Activated T-cell treated with anti-CD3 and anti-CD28 coated beads, Interleukin-2, amount 50 U/mL, for 4 hours (primary cell): ENCODE results near the gene FXN. TPM values are rescaled to one million over a fixed set of nuclear protein-coding genes. Genes with fewer than 3 reads are reported as not detected.

Experiments used
- ATAC-seq, 2 donors: fragments of 200-7000 bp; cut with Tn5 transposase; one replicate each; pipeline ENCODE4 v1.10.0; 2021
- DNase-seq: peaks from one replicate; pipeline ENCODE4 v3.0.0-alpha.2; 2020
- H3K27me3 Mint-ChIP-seq: one replicate; pipeline ENCODE4 v1.8.0; 2021; ENCODE audit warnings: low read depth, mixed read lengths
- H3K36me3 Mint-ChIP-seq: one replicate; pipeline ENCODE4 v1.8.0; 2022; ENCODE audit warnings: mixed read lengths; ENCODE audit not compliant: insufficient read depth
- H3K4me1 Mint-ChIP-seq: one replicate; pipeline ENCODE4 v1.8.0; 2021; ENCODE audit warnings: low read depth, mixed read lengths
- H3K4me3 Mint-ChIP-seq: one replicate; pipeline ENCODE4 v1.8.0; 2021; ENCODE audit warnings: mild to moderate bottlenecking, moderate library complexity, mixed read lengths
- H3K9me3 Mint-ChIP-seq: one replicate; pipeline ENCODE4 v1.8.0; 2021; ENCODE audit warnings: mixed read lengths
- total RNA-seq, 3 donors: library from RNA; stranded (reverse); gene quantifications; one replicate each; pipeline ENCODE4 v1.2.1, GENCODE V29; 2021

The FXN gene
- total RNA-seq, 3 donors from 2014 or later, result 46.4 to 49.4 (median 46.7) TPM

DNA sequence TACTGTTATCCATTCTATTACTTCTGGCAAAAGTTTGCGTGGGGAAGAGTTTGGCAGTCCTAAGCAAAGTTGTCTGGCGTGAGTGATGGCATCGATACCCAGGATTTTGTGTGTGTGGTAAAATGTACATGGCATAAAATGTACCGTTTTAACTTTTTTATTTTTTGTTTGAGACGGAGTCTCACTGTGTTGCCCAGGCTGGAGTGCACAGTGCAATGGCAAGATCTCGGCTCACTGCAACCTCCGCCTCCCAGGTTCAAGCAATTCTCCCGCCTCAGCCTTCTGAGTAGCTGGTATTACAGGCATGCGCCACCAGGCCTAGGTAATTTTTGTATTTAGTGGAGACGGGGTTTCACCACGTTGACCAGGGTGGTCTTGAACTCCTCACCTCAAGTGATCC, 83.1 kb downstream of the FXN start:
- Mint-ChIP-seq H3K9me3 (no peaks in the 10 kb centered on the region), H3K4me3 (no peak overlapping the region), H3K36me3 (no peaks in the 10 kb centered on the region), H3K27me3 (no peaks in the 10 kb centered on the region), H3K4me1 (peaks cover 14% of the 10 kb centered on the region)
- ATAC-seq (no peak), DNase-seq (no peak)

DNA sequence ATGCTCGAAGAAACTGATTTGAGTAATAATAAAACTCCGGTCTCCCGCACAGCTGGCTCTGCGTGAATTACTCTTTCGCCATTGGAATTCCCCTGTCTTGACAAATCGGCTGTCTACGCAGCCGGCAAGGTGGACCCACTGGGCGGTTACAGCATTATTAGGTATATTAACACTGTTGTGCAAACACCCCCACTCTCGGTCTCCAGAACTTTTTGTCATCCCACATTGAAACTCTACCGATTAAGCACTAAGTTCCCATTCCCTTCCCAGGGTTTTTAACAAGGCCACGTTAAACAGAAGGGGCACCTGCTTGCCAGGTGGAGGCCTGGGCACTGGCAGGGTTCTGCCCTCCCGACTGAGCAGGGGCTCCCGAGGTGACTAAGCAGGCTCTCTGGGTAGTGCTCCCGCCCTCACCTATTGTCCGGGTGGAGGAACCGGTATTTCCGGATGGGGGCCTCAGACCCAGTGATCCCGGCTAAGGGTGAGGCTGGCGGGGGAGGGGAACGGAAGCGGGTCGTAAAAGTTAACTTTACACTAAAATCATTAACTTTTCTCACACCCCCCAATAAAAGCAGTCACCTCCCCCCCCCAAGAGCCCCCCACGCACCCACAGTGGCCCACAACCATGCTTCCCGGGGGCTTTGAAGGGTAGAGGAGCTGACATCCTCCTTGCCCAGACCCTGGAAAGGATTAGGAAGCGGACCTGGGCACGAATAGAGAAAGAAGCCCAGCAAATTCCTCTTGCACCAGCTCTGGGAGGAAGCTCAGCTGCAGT, 85.0 kb downstream of the FXN start:
- Mint-ChIP-seq H3K27me3 (no peaks in the 10 kb centered on the region), H3K4me1 (peaks cover 14% of the 10 kb centered on the region), H3K9me3 (no peaks in the 10 kb centered on the region), H3K36me3 (no peaks in the 10 kb centered on the region), H3K4me3 (peak overlapping the region; percentile 89)
- DNase-seq, result no peak
- no peak for ATAC-seq

DNA sequence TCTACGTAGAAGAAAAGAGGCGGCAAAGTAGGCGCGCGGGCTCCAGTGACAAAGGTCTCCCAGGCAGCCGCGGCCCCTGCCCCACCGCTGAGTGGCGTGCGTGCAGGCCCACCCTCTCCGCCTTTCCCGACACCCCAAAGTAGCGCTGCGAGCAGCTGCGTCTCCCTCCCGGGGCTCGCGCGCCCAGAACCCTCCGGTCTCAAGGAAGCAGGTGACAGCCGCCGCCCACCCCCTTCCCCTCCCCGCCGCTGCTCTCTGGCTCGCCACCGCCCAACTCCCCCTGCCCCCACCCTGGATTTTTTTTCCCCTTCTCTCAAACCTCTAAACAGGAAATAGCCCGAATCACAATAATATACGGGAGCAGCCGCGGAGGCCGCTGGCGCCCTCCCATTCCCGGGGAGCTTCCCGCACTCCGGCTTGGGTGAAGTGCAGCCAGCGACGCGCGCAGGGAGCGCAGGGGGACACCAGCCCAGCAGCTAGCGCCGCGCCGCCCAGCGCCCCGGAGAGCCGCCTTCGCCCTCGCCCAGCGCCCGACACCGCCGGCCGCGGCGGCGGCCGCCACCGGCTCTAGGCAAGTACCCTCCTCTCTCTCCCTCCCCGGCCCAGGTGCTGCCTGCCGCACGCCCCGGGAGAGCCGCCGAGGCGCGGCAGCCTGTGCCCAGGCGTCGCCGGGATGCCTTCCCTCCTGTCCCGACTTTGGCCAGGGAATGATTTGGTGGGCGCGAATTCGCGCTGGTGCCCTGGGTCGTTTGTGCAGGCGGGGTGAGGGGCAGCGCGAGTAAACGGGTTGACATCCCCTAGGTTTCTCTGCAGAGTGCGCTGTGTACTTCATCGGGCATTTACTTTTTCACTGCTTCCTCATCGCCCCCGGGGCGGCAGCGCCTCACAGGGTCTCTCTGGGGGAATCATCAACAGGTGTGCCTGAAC, 85.9 kb downstream of the FXN start:
- H3K36me3 Mint-ChIP-seq, result no peaks in the 10 kb centered on the region
- ATAC-seq (peak; percentile 70 to 74), DNase-seq (peak; percentile 6)
- H3K4me1 Mint-ChIP-seq, result peaks cover 14% of the 10 kb centered on the region
- peak overlapping the region; percentile 89 for H3K4me3 Mint-ChIP-seq
- H3K27me3 Mint-ChIP-seq, result no peaks in the 10 kb centered on the region
- no peaks in the 10 kb centered on the region for H3K9me3 Mint-ChIP-seq

DNA sequence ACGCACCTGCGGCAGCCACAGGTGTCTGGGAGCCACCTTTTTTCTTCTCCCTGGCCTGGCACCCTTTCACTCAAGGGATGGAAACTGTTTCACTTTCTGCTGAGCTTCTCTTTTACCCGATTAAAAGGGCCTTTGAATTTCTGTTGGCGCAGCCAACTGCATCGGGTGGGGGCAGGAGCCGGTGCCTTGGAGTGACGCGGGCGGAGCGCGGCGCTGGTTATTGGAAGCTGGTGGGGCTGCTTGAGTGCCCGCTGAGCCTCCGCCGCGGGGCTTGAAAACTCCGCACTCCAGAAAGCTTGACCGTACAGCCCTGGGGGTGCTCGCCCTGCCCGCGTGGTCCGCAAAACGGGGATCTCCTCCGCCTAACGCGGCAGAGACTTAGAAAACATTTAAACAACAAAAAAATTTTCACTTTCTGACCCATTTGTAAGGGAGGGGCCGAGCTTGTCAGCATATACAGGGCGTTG, 86.6 kb downstream of the FXN start:
- DNase-seq, result peak; percentile 25
- H3K27me3 Mint-ChIP-seq, result no peaks in the 10 kb centered on the region
- no peaks in the 10 kb centered on the region for H3K36me3 Mint-ChIP-seq
- peak overlapping the region; percentile 89 for H3K4me3 Mint-ChIP-seq
- peak; percentile 76 to 81 for ATAC-seq
- peaks cover 14% of the 10 kb centered on the region for H3K4me1 Mint-ChIP-seq
- no peaks in the 10 kb centered on the region for H3K9me3 Mint-ChIP-seq

DNA sequence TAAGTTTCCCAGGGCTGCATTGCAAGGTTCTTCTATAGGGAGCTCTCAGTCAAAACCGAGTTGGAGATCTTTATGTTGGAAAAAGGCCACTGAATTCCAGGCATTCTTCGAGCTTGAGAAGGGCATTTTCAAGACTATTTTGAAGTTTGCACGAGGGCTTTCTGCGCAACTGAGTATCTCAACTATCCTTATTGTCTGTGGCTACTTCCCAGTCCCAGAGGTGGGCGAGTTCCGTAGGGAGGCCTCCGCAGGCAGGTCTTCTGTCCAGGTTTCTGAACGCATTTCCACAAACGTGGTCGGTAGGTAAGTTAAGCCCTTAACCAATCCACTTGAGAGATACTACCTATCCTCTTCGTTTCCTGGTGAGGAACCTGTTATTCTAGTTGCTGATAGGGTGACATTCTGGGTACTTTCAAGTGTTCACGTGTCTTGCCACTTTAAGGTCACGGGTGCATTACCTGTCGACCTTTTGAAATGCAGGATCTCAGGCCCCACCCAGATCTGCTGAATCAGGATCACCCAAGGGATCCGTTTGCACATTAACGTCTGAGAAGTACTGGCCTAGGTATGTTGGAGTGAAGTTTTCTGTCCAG, 87.1 kb downstream of the FXN start:
- Mint-ChIP-seq H3K4me1 (peaks cover 14% of the 10 kb centered on the region), H3K36me3 (no peaks in the 10 kb centered on the region), H3K9me3 (no peaks in the 10 kb centered on the region), H3K4me3 (peak overlapping the region; percentile 89), H3K27me3 (no peaks in the 10 kb centered on the region)
- no peak for ATAC-seq
- no peak for DNase-seq

DNA sequence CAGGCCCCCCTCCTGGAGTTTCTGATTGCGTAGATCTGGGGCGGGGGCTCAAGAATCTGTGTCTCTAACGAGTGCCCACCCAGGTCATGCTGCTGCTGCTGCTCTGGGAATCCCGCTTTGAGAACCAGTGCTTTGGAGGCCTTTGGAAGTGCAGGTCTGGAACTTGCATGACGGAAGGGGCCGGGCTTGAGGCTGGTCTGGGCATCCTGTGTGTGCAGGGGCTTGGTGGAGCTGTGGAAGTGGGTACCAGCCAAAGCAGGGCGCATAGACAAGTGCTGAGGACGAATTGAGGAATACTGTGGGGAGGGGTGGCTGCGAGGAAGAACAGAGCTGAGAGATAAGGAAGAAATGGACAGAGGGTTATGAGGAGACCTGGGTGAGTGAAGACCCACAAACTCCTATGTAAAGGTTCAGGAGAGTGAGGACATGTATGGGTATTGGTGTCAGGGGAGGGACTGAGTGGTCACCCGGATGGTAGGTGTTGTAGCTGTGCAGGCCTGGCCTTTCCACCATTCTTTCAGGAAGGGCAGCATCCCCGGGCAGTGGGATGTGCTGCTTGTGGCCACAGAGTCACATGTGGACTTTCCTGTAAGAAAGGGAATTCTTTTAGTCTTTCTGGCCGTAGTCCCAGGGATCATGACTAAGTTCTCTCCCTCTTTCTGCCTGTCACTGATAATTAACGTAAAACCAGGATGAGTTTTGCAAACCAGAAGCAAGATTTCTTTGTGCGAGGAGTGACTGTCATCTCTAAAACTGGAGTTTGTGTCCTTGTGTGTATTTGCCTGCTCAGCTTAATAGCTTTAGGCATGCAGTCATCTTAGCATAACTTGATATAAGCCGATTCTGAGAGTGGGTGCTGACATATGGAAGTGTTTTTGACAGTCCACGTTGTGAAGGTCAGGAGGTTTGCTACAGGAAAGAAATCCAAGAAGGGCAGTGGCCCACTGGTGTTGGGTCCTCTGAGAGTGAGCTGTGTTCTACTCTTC, 95.2 kb downstream of the FXN start:
- H3K4me3 Mint-ChIP-seq, result no peak overlapping the region

DNA sequence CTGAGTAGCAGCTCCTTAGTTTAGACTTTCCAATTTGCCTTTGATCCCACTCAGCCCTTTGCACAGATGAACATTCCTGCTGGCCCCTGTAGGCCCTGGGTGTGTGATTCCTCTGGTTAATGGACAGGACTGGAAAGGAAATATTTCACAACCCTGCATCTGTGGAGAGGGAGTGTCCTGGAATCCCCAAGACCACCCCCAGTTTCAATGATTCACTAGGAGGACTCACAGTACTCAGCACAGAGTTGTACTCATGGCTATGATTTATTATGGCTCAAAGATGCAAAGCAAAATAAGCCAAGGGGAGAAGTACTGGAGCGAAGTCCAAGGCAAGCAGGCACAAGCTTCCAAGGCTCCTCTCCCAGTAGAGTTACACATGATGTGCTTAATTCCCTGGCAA, 96.1 kb downstream of the FXN start:
- H3K27me3 Mint-ChIP-seq, result no peaks in the 10 kb centered on the region
- no peaks in the 10 kb centered on the region for H3K36me3 Mint-ChIP-seq
- DNase-seq, result no peak
- ATAC-seq, result no peak
- no peak overlapping the region for H3K4me3 Mint-ChIP-seq
- no peaks in the 10 kb centered on the region for H3K9me3 Mint-ChIP-seq
- H3K4me1 Mint-ChIP-seq, result no peaks in the 10 kb centered on the region

More for the DNA sequence above, 95.2 kb downstream of the FXN start:
- ATAC-seq (no peak), DNase-seq (no peak)
- H3K27me3 Mint-ChIP-seq, result no peaks in the 10 kb centered on the region
- no peaks in the 10 kb centered on the region for H3K36me3 Mint-ChIP-seq
- no peaks in the 10 kb centered on the region for H3K9me3 Mint-ChIP-seq
- H3K4me1 Mint-ChIP-seq, result no peaks in the 10 kb centered on the region

DNA sequence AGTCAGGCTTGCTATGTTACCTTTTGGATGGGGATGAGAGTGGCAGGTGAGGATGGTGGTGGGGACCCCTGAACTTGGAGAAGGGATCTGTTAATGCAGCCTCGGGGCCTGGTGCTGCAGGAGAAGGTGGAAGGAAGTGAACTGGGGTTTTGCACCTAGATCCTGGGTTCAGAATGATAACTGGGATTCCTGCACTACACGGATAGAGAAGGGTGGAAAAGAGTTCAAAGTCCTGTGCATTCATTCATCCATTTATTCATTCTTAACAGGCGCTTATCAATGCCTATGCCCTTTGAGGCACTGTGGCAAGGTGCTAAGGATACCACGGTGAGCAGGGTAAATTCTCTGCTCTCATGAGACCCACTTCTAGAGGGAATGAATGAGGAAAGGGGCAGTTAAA, 96.8 kb downstream of the FXN start:
- ATAC-seq, result no peak
- Mint-ChIP-seq H3K4me3 (no peak overlapping the region), H3K4me1 (no peaks in the 10 kb centered on the region), H3K9me3 (no peaks in the 10 kb centered on the region), H3K27me3 (no peaks in the 10 kb centered on the region), H3K36me3 (no peaks in the 10 kb centered on the region)
- DNase-seq, result no peak

DNA sequence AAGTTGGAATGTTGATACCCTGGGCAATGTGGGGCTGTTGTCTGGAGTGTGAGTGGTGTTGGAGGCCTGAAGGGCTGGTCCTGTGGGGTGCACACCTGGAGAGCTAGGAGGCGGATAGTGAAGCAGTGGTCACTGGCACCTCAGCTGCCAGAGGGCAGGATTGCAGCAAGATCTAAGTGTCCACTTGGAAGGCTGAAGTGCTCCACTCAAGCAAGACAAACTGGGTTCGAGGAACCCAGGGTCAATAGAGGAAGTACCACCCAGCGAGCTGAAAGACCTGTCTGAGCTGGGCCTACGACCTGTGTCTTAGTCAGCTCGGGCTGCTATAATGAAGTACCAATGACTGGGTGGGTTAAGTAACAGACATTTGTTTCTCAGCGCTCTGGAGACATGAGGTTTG, 98.9 kb downstream of the FXN start:
- Mint-ChIP-seq H3K4me1 (no peaks in the 10 kb centered on the region), H3K27me3 (no peaks in the 10 kb centered on the region), H3K4me3 (no peak overlapping the region), H3K9me3 (no peaks in the 10 kb centered on the region), H3K36me3 (peaks cover 6% of the 10 kb centered on the region)
- DNase-seq, result no peak
- no peak for ATAC-seq

DNA sequence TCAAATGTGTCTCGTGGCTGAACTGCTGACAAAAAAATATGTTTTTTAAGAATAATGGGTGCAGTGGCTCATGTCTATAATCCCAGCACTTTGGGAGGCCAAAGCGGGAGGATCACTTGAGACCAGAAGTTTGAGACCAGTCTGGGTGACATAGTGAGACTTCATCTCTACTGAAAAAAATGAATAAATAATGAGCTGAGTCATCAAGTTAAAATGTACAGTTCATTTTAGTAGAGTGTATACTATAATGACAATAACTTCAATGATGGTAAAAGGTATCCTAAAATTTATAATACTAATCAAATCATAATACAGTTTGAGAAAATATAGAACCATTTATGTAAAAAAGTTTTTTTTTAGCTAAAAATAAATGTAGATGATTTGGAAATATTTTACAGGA, 100.6 kb downstream of the FXN start:
- peaks cover 6% of the 10 kb centered on the region for H3K36me3 Mint-ChIP-seq
- H3K4me1 Mint-ChIP-seq, result no peaks in the 10 kb centered on the region

DNA sequence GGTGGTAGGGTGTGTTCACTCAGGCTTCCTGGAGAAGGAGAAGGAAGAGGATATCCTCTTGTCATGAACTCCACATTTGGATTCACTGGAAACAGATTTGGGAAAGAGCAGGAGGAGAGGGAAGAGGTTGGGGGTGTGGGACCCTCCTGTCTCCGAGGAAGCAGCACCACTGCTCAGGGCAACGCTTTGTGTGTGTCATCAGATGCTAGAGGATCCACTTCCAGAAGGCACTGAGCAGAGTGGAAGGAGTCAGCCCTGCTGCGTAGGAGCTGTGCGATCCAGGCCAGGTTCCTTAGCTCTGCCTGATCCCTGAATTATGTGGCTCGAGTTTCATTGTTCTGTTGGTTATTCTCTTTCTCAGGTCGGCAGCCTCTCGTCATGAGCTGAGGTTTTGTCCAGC, 101.2 kb downstream of the FXN start:
- Mint-ChIP-seq H3K36me3 (peaks cover 6% of the 10 kb centered on the region), H3K4me1 (no peaks in the 10 kb centered on the region), H3K4me3 (no peak overlapping the region), H3K27me3 (no peaks in the 10 kb centered on the region), H3K9me3 (no peaks in the 10 kb centered on the region)
- ATAC-seq (no peak), DNase-seq (no peak)

More for the DNA sequence above, 100.6 kb downstream of the FXN start:
- Mint-ChIP-seq H3K4me3 (no peak overlapping the region), H3K9me3 (no peaks in the 10 kb centered on the region), H3K27me3 (no peaks in the 10 kb centered on the region)
- ATAC-seq (no peak), DNase-seq (no peak)

DNA sequence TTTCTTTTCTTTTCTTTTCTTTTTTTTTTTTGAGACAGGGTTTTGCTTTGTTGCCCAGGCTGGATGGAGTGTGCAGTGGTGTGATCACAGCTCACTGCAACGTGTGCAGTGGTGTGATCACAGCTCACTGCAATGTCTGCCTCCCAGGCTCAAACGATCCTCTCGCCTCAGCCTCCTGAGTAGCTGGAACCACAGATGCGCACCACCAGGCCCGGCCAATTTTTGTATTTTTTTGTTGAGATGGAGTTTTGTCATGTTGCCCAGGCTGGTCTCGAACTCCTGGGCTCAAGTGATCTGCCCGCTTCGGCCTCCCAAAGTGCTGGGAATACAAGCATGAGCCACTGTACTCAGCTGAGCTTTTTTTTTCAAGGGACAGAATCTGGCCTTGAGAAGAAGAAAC, 101.8 kb downstream of the FXN start:
- Mint-ChIP-seq H3K36me3 (peaks cover 6% of the 10 kb centered on the region), H3K4me3 (no peak overlapping the region), H3K9me3 (no peaks in the 10 kb centered on the region), H3K4me1 (peaks cover 2% of the 10 kb centered on the region), H3K27me3 (no peaks in the 10 kb centered on the region)
- no peak for ATAC-seq
- no peak for DNase-seq

DNA sequence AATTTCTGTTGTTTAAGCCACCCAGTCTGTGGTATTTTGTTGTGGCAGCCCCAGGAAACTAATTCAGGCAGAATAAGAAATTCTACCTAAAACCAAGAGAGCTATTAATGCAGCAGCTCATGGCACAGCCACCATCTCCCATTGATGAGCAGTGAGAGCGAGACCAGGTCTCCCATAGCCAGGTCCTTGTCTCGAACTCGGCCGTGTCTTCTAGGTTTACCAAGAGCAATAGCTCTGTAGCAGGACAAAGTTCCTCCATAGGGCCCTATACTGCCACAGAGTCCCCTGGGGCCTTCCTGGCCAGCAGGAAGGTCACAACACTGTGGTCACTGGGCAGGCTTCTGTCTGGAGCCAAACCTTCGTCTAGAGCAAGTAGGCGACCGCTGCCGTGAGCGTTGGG, 104.0 kb downstream of the FXN start:
- Mint-ChIP-seq H3K27me3 (no peaks in the 10 kb centered on the region), H3K4me1 (peaks cover 2% of the 10 kb centered on the region), H3K4me3 (no peak overlapping the region), H3K9me3 (no peaks in the 10 kb centered on the region), H3K36me3 (peaks cover 6% of the 10 kb centered on the region)
- no peak for ATAC-seq
- no peak for DNase-seq
